ENCODE measurements around the gene RALA.

RALA gene, protein sequence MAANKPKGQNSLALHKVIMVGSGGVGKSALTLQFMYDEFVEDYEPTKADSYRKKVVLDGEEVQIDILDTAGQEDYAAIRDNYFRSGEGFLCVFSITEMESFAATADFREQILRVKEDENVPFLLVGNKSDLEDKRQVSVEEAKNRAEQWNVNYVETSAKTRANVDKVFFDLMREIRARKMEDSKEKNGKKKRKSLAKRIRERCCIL

DNA sequence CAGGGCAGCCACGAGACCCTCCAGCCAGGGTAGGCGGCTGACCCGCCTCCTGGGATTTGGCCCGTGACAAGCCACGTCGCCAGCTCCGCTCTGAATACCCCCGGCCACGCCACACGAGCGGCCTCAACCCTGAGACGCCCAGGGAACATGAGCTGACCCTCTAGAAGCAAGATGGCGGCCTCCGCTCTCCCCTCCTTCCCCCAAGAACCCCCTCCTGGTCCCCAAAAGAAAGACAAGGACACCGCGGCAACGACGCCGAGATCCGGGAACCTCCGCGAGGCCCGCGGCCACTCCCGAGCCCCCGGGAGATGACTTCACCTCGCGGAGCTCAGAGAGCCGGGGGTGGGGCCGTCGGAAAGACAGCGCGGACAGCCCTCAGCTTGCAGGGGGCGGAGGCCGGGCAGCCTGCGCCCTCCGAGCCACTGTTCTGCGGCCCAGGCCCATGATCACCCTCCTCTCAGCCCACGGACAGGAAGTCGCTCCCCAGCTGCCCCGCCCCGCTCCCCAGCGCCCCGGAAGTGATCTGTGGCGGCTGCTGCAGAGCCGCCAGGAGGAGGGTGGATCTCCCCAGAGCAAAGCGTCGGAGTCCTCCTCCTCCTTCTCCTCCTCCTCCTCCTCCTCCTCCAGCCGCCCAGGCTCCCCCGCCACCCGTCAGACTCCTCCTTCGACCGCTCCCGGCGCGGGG is at the start of gene RALA:
TSS of gene RALA (plus strand) at position 526 of the 685 bp plus-strand sequence. CDS start 63,096 bp downstream, outside the sequence.
- Mint-ChIP-seq H3K27ac (peak within 1 kb of the TSS; percentile 98), H3K36me3 (peaks cover 2% of the 10 kb centered on the region), H3K4me1 (peaks cover 35% of the 10 kb centered on the region), H3K4me3 (peak within 1 kb of the TSS; percentile 98), H3K27me3 (no peaks in the 10 kb centered on the region), H3K9me3 (no peaks in the 10 kb centered on the region)
- ATAC-seq (ENCODE audit: low read depth) (peak; percentile 86), DNase-seq (ENCODE audit: low spot score in 2 of 2) (peak; percentile 78 to 81)

DNA sequence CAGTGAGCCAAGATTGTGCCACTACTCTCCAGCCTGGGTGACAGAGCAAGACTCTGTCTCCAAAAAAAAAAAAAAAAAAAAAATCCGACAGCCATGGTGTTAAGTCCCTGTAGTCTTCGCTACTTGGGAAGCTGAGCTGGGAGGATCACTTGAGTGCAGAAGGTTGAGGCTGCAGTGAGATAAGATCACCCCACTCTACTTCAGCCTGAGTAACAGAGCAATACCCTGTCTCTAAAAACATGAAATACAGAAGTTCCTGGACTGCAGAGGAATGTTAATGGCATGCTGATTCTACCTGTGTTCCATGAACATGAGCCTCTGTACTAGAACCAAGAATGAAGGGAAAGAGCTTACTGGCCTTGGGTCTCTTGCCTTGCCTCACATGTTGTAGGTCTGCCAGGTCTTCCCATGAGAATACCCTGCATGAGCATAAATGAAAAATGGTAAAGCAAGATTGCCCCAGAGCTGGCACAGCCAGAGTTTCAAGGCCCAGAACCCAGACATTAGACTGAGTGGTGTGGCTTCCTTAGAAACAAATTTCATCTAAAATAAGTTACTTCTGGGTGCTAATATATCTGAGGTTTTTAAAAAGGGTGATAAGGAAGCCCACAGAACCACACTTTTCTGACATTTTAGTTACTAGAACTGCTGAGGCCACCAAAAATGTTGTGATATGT is 48.6 kb upstream of the RALA start:
- no peaks in the 10 kb centered on the region for H3K4me1 Mint-ChIP-seq
- no peaks in the 10 kb centered on the region for H3K9me3 Mint-ChIP-seq
- no peaks in the 10 kb centered on the region for H3K27me3 Mint-ChIP-seq
- DNase-seq (ENCODE audit: low spot score in 2 of 2) (no peak), ATAC-seq (ENCODE audit: low read depth) (no peak)
- H3K4me3 Mint-ChIP-seq = no peak overlapping the region
- peaks cover 7% of the 10 kb centered on the region for H3K36me3 Mint-ChIP-seq
- no peak overlapping the region for H3K27ac Mint-ChIP-seq

DNA sequence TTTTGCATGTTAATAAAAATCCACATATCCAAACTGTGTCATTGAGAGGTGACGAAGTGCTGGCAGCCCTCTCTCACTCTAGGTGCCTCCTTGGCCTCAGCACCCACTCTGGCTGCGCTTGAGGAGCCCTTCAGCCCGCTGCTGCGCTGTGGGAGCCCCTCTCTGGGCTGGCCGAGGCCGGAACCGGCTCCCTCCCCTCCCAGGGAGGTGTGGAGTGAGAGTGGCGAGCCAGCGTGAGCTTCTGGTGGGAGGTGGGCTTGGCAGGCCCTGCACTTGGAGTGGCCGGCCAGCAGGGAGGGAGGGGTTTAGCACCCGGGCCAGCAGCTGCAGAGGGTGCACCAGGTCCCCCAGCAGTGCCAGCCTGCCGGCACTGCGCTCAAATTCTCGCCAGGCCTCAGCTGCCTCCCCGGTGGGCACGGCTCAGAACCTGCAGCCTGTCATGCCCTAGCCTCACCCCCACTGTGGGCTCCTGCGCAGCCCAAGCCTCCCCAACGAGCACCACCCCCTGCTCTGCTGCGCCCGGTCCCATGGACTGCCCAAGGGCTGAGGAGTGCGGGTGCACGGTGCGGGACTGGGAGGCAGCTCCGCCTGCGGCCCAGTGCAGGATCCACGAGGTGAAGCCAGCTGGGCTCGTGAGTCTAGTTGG is 46.0 kb upstream of the RALA start:
- Mint-ChIP-seq H3K4me3 (no peak overlapping the region), H3K9me3 (no peaks in the 10 kb centered on the region), H3K36me3 (peaks cover 5% of the 10 kb centered on the region), H3K27ac (no peak overlapping the region), H3K4me1 (peaks cover 5% of the 10 kb centered on the region), H3K27me3 (no peaks in the 10 kb centered on the region)
- DNase-seq (ENCODE audit: low spot score in 2 of 2) (no peak), ATAC-seq (ENCODE audit: low read depth) (no peak)

DNA sequence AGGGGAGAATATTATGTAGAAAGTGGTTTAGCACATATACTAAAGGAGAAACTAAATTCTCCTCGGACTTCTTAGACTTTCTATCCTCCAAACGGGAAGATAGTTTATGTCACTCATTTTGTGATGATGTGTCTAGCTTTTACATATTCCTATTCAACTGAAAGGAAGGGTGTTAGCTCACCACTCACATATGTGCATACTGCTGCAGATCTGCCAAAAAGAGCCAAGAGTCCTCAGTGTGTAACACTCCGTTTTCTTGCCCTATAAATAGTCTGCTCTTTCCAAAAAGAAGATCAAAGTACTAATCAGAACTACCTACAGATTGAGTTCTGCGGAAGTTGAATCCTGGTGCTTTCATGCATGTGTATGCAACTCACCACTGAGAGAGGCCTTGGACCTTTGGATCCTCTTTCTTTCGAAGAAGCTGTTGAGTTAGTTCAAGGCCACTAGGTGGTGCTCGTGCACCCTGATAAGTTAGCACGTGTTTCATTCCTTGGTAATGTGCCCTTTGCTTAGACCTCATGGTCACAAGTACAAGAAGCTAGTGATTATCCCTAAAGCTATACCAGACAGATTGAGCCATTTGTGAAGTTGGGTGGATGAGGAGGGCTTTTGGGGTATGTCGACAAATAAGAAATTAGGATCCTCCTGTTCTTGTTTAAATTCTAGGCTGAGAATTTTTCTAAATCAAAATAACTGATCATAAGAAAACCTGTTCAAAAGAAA is 43.1 kb upstream of the RALA start:
- Mint-ChIP-seq H3K4me1 (peaks cover 5% of the 10 kb centered on the region), H3K4me3 (no peak overlapping the region), H3K9me3 (no peaks in the 10 kb centered on the region), H3K36me3 (peaks cover 3% of the 10 kb centered on the region), H3K27me3 (no peaks in the 10 kb centered on the region), H3K27ac (peak overlapping the region; percentile 12)
- DNase-seq (ENCODE audit: low spot score in 2 of 2) = peak; percentile 64 to 72
- ATAC-seq (ENCODE audit: low read depth) = peak; percentile 95

DNA sequence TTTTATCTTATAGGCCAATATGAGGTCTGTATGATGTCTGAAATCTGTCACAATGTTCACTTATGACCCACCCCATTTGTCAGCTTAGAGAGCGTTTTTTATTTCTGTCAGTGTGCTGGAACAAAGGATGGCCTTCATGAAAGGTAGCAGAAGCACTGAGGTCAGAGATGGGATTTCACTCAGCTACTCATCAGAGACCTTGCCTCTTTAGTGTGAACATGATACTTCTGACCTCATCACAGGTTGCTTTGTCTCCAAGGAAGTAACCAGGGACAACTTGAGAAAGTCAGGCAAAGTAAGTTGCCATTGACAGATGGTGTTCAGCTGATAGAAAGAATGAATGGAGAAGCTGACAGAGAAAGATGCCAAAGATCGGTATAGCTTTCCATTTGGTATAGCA is 40.8 kb upstream of the RALA start:
- H3K4me1 Mint-ChIP-seq = peaks cover 5% of the 10 kb centered on the region
- no peak for ATAC-seq (ENCODE audit: low read depth)
- no peak overlapping the region for H3K27ac Mint-ChIP-seq
- no peak overlapping the region for H3K4me3 Mint-ChIP-seq
- no peak for DNase-seq (ENCODE audit: low spot score in 2 of 2)
- no peaks in the 10 kb centered on the region for H3K27me3 Mint-ChIP-seq
- no peaks in the 10 kb centered on the region for H3K36me3 Mint-ChIP-seq
- H3K9me3 Mint-ChIP-seq = no peaks in the 10 kb centered on the region

DNA sequence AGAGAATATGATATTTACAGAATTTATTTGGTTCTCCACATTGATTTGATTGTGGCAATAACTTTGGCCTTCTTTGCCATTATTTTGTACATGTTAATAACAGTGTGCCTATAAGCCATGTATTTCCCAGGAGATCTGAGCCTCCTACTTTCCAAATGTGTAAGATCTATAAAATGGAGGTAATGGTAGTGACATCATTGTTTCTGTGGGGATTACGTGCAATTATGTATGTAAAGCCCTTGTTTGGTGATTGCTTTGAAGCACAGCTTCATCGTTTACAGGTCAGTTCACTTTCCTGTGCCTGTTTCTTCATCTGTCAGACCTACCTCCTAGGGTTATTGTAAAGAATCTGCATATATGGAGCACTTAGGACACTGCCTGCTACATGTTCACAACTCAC is 39.8 kb upstream of the RALA start:
- no peak for ATAC-seq (ENCODE audit: low read depth)
- H3K36me3 Mint-ChIP-seq = no peaks in the 10 kb centered on the region
- H3K9me3 Mint-ChIP-seq = no peaks in the 10 kb centered on the region
- H3K4me3 Mint-ChIP-seq = no peak overlapping the region
- no peak for DNase-seq (ENCODE audit: low spot score in 2 of 2)
- no peak overlapping the region for H3K27ac Mint-ChIP-seq
- H3K4me1 Mint-ChIP-seq = peaks cover 5% of the 10 kb centered on the region
- no peaks in the 10 kb centered on the region for H3K27me3 Mint-ChIP-seq

DNA sequence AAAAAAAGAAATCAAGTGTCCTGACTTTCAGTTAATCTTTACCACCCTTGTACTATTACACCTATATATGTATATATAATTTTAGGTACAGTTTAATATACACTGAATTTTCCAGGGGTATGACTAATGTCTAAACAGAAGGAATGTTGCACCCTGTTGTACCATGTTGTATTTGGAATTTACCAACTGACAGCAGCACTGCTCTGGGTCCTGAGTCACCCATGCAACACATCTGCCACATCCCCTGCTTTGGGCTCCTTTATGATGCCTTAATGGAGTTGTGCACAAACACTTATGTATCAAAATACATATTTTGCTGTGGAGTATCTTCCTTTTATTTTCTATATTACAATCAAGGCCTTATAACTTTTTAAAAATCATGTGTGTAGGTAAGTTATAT is 36.0 kb upstream of the RALA start:
- H3K9me3 Mint-ChIP-seq = no peaks in the 10 kb centered on the region
- no peaks in the 10 kb centered on the region for H3K36me3 Mint-ChIP-seq
- H3K4me3 Mint-ChIP-seq = no peak overlapping the region
- no peak for ATAC-seq (ENCODE audit: low read depth)
- H3K27ac Mint-ChIP-seq = no peak overlapping the region
- no peak for DNase-seq (ENCODE audit: low spot score in 2 of 2)
- H3K4me1 Mint-ChIP-seq = no peaks in the 10 kb centered on the region
- no peaks in the 10 kb centered on the region for H3K27me3 Mint-ChIP-seq

DNA sequence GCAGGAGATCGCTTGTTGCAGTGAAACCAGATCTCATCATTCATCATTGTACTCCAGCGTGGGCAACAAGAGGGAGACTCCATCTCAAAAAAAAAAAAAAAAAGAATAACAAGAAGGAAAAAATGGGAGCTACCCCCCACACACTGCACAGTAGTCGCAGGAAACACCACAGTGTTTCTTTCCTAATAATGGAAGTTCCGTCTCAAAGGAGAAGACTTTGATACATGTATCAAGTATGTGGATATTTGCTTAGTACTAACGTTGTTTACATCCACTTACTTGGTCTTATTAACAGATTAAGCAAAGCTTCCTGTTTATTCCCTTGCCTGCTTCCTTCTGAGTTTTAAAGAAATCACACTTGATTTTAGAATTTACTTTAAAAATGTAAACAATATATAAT is 35.0 kb upstream of the RALA start:
- no peak overlapping the region for H3K27ac Mint-ChIP-seq
- H3K4me1 Mint-ChIP-seq = no peaks in the 10 kb centered on the region
- ATAC-seq (ENCODE audit: low read depth) = no peak

DNA sequence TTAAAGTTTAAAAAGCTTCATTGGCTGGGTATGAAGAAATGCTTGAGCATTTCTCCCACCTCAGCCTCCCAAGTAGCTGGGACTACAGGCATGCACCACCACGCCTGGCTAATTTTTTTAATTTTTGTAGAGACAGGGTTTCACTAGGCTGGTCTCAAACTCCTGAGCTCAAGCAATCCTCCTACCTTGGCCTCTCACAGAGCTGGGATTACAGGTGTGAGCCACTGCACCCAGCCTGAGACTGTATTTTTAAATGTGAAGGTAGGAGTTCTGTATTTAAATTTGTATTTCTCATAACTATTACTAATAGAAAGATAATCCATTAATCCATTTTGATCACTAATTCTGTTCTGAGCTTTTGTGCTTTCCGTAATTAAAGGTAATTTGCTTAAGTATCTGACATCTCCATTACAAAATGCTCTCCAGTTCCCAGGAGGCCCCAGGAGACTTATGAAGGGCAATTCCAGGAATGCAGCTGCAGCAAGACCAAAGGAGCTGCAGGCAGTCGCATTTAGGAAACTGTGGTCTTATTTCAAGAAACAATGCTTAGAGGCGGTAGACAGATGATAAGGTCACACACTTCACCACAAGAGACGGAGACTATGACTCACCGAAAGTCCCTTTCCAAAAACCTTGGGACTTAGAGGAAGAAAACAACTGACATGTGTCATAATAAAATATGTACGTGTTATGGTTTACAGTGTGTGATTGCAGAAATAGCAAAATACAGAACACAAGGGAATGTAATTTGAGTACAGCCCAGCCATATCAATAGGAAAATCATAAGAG is 33.9 kb upstream of the RALA start:
- DNase-seq (ENCODE audit: low spot score in 2 of 2) (no peak), ATAC-seq (ENCODE audit: low read depth) (peak; percentile 42)
- no peaks in the 10 kb centered on the region for H3K9me3 Mint-ChIP-seq
- H3K27ac Mint-ChIP-seq = no peak overlapping the region
- no peaks in the 10 kb centered on the region for H3K36me3 Mint-ChIP-seq
- H3K27me3 Mint-ChIP-seq = no peaks in the 10 kb centered on the region
- no peak overlapping the region for H3K4me3 Mint-ChIP-seq
- H3K4me1 Mint-ChIP-seq = no peaks in the 10 kb centered on the region

More for the DNA sequence above, 35.0 kb upstream of the RALA start:
- H3K27me3 Mint-ChIP-seq = no peaks in the 10 kb centered on the region
- no peaks in the 10 kb centered on the region for H3K9me3 Mint-ChIP-seq
- no peak overlapping the region for H3K4me3 Mint-ChIP-seq
- DNase-seq (ENCODE audit: low spot score in 2 of 2) = no peak
- H3K36me3 Mint-ChIP-seq = no peaks in the 10 kb centered on the region

DNA sequence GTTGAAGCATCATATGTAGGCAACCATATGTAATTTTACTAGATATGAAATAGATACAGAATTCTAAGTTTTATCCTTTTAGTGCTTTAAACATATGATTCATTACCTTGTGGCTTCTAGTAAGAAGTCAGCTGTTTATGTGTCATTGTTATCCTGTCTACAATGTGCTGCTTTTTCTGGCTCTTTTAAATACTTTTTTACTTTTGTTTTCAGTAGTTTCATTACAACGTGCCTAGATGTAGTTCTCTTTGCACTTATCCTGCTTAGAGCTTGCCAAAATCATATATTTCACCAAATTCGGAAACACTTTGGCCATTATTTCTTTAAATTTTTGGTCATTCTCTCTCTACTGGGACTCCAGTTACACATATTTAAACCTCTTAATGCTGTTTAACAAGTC is 30.8 kb upstream of the RALA start:
- H3K4me1 Mint-ChIP-seq = no peaks in the 10 kb centered on the region
- ATAC-seq (ENCODE audit: low read depth) = no peak
- no peak for DNase-seq (ENCODE audit: low spot score in 2 of 2)
- no peak overlapping the region for H3K27ac Mint-ChIP-seq
- no peak overlapping the region for H3K4me3 Mint-ChIP-seq
- H3K9me3 Mint-ChIP-seq = no peaks in the 10 kb centered on the region
- H3K27me3 Mint-ChIP-seq = no peaks in the 10 kb centered on the region
- H3K36me3 Mint-ChIP-seq = no peaks in the 10 kb centered on the region

DNA sequence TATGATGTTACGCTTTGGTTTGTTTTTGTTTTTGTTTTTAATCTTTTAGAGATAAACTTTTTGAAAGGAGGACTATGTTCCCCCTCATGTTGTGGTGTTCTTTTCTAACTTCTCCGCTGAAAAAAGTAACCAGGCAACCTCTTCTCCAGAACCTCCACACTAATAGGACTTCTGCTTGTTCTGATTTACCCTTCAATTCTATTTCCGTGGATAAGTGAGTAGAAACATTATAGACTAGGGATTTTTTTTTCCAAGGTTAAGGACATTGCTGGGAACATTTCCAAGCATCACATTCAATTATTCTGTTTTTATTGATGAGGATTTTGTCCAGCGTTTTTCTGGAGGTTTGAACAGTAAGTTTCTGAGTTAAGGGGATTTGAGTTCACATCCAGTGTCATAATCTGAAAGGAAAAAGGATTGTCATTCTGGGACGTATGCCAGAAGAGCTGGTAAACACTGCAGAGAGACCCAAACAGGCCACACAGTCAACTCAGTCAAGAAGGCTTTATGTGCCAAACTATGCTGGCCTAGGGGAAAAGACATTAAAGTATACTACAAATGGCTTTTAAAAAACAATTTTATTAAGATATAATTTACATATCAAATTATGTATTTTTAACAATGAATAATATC is 28.3 kb upstream of the RALA start:
- Mint-ChIP-seq H3K36me3 (no peaks in the 10 kb centered on the region), H3K4me3 (no peak overlapping the region), H3K27me3 (no peaks in the 10 kb centered on the region), H3K27ac (no peak overlapping the region), H3K9me3 (no peaks in the 10 kb centered on the region), H3K4me1 (no peaks in the 10 kb centered on the region)
- DNase-seq (ENCODE audit: low spot score in 2 of 2) (no peak), ATAC-seq (ENCODE audit: low read depth) (no peak)

DNA sequence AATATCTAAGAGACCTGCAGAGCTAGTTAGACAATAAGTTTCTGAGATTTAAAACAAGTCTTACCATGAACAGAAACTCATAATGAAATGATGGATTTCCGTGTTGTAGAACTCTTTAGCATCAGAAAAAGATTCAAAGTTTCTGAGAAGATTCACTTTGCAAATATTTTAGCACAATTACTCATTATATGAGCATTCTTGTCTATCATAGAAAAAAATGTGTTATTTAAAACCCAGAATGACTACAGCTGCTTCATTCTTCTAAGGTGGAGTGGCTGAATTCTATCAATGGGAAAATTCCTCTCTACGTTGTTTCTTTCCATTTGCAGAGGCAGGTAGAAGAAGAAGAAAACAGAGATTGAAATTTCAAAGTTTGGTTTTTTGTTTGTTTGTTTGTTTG is 21.0 kb upstream of the RALA start:
- H3K36me3 Mint-ChIP-seq = no peaks in the 10 kb centered on the region
- peaks cover 2% of the 10 kb centered on the region for H3K27me3 Mint-ChIP-seq
- H3K27ac Mint-ChIP-seq = no peak overlapping the region
- no peaks in the 10 kb centered on the region for H3K9me3 Mint-ChIP-seq
- H3K4me3 Mint-ChIP-seq = no peak overlapping the region
- DNase-seq (ENCODE audit: low spot score in 2 of 2) (no peak), ATAC-seq (ENCODE audit: low read depth) (no peak)
- no peaks in the 10 kb centered on the region for H3K4me1 Mint-ChIP-seq

DNA sequence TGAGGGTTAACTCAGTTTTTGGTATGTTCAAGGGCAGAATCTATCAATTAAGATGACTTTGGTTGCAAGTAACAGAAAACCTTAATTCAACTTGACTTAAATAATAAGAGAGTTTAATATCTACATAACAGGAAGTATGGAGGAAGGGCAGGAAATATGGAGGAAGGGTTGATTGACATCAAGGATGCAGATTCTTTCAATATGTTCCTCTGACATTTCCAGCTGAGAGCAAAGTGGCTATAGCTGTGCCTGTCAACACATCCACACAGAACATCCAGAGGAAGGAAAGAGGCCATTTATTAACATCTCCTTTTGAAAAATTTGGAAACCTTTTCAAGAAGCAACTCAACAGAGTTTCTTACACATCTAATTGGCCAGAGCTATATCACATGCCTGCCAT is 19.4 kb upstream of the RALA start:
- Mint-ChIP-seq H3K9me3 (no peaks in the 10 kb centered on the region), H3K36me3 (no peaks in the 10 kb centered on the region), H3K27me3 (peaks cover 7% of the 10 kb centered on the region), H3K4me3 (no peak overlapping the region), H3K4me1 (peaks cover 1% of the 10 kb centered on the region), H3K27ac (no peak overlapping the region)
- ATAC-seq (ENCODE audit: low read depth) (no peak), DNase-seq (ENCODE audit: low spot score in 2 of 2) (no peak)

Data from memory B cell (primary cell).